Esophagus (tissue), 2 donors: ENCODE results near the gene IL1RAP. TPM values are rescaled to one million over a fixed set of nuclear protein-coding genes. Genes with fewer than 3 reads are reported as not detected.

Experiments used
- H3K27ac ChIP-seq, 2 donors: one replicate each; pipeline ENCODE4 v1.5.1; 2013; ENCODE audit warnings: low read depth in 2 of 2, mild to moderate bottlenecking in 2 of 2, inconsistent platforms in 1 of 2, low read length in 1 of 2, moderate library complexity in 1 of 2
- H3K27me3 ChIP-seq, 2 donors: one replicate each; pipeline ENCODE4 v1.6.1; 2013; ENCODE audit warnings: low read length in 2 of 2, control low read depth in 1 of 2, mild to moderate bottlenecking in 1 of 2; ENCODE audit not compliant: insufficient read depth in 2 of 2, control insufficient read depth in 1 of 2
- H3K36me3 ChIP-seq, 2 donors: one replicate each; pipeline ENCODE4 v1.6.1; 2013; ENCODE audit warnings: low read length in 1 of 2; ENCODE audit not compliant: control insufficient read depth in 2 of 2, insufficient read depth in 2 of 2
- H3K4me1 ChIP-seq, 2 donors: one replicate each; pipeline ENCODE4 v1.6.1; 2013; ENCODE audit warnings: low read length in 1 of 2; ENCODE audit not compliant: control insufficient read depth in 2 of 2, insufficient read depth in 2 of 2
- H3K4me3 ChIP-seq, 2 donors: one replicate each; pipeline ENCODE4 v1.5.1; 2013; ENCODE audit warnings: low read length in 2 of 2, mild to moderate bottlenecking in 2 of 2, low read depth in 1 of 2, moderate library complexity in 1 of 2
- H3K9me3 ChIP-seq, 2 donors: one replicate each; pipeline ENCODE4 v1.6.1; 2013; ENCODE audit warnings: mild to moderate bottlenecking in 2 of 2, low read depth in 1 of 2, low read length in 1 of 2, moderate library complexity in 1 of 2; ENCODE audit not compliant: control insufficient read depth in 2 of 2, insufficient read depth in 1 of 2
- WGBS, 2 donors: extraction: QIAGEN DNeasy Blood & Tissue Kit; methylation state at CpG; one replicate each; pipeline ENCODE4 v1.1.7; 2013; 5-methylcytosine and 5-hydroxymethylcytosine counted together
- polyA plus RNA-seq, 2 donors: library from polyadenylated mRNA; stranded (reverse); fragments of 200-250 nt; gene quantifications; one replicate each; pipeline ENCODE4 v1.2.3, GENCODE V29; 2013
- donor health status: healthy with polysubstance abuse.
- donor health status: Bipolar disorder and iron deficiency.

The IL1RAP gene
- polyA plus RNA-seq, 2 donors = 5.9 to 14.5 TPM

DNA sequence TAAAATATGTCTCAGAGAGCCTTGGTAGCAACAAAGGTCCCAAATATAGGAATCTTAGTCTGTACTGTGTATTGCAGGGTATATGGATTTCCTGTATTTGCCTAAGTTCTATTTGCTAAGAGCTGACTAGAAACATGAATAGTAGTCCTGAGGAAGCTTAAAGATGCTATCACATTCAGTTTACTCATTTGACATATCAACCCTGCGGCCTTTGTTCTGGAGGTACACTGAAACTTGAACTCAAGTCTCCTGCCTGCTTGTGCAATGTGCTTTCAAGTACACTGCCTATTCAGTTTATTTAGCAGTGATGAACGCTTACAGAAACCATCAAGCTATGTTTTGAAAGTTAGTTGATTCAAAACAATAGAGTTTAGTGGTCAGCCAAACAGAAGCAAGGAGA, 21.1 kb downstream of the IL1RAP start:
- WGBS, 2 donors = 73 to 78% methylated on average over 2 of the region's 2 CpGs
- H3K27ac ChIP-seq = peak overlapping the region in 1 of 2 donors; percentile 90
- H3K4me1 ChIP-seq = peaks cover 0 to 11% of the 10 kb centered on the region in 2 donors

DNA sequence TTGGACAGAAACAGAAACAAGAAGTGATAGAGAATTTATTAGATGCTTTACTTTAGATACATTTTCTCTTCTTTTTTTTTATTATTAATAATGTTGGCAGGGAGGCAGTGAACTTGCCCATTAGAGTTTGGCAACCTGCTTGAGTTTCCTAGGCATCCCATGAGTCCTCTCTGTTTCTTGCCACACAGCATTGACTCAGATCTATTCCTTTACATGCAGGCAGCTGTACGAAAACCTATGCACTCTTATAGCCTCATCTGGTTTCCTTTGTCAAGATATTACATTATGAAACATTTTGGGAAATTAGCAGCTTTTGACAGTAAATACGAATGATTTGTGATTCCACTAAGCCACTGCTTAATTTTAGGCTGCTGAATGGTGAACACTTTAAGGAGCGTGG, 23.3 kb downstream of the IL1RAP start:
- Histone ChIP-seq H3K27ac (no peak overlapping the region), H3K4me3 (no peak overlapping the region), H3K27me3 (no peaks in the 10 kb centered on the region), H3K4me1 (peaks cover 0 to 6% of the 10 kb centered on the region in 2 donors), H3K36me3 (no peaks in the 10 kb centered on the region), H3K9me3 (no peaks in the 10 kb centered on the region)
- WGBS, 2 donors = 71 to 75% methylated on average over 3 of the region's 3 CpGs

More for the DNA sequence above, 21.1 kb downstream of the IL1RAP start:
- Histone ChIP-seq H3K27me3 (no peaks in the 10 kb centered on the region), H3K4me3 (no peak overlapping the region), H3K36me3 (no peaks in the 10 kb centered on the region), H3K9me3 (no peaks in the 10 kb centered on the region)

DNA sequence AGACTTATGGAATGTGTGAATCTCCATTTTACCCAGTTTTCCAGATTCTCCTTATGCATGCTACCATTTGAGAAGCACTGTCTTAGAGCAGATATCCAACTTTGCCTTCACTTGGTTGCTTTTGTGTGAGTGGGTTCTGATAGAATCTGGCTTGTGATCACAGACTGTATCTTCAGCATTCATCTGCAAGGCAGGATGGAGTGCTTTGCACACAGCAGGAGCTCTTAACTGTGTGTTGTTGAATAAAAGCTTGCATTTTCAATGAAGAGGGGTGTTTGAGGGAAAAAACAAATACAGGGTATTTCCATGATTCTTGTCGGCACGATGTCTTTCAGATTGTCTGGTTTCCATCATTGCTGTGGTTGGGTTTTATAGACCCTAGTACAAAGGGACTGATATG, 24.4 kb downstream of the IL1RAP start:
- Histone ChIP-seq H3K4me3 (no peak overlapping the region), H3K36me3 (no peaks in the 10 kb centered on the region), H3K4me1 (peaks cover 0 to 2% of the 10 kb centered on the region in 2 donors), H3K27ac (no peak overlapping the region), H3K9me3 (no peaks in the 10 kb centered on the region), H3K27me3 (no peaks in the 10 kb centered on the region)
- WGBS, 2 donors = 91 to 93% methylated on average over 2 of the region's 2 CpGs

DNA sequence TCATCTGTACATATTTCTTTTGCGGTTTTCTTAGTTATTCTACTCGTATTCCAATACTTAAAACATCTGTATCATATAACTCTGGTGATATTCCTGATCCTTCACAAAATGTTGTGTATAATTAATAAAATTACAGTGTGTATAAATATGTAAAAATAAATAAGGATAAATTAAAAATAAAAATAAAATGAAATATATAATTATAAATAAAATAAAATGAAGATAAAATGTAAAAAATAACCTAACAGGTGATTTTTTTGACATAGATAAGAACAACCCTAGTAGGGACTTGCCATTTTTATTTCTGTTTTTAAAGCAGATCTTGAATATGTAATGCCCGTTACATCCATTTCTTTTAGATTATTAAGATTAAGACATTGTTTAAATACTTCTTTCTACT, 25.6 kb downstream of the IL1RAP start:
- H3K27me3 ChIP-seq = no peaks in the 10 kb centered on the region
- H3K4me3 ChIP-seq = no peak overlapping the region
- H3K4me1 ChIP-seq = peaks cover 0 to 3% of the 10 kb centered on the region in 2 donors
- no peaks in the 10 kb centered on the region for H3K9me3 ChIP-seq
- no peak overlapping the region for H3K27ac ChIP-seq
- WGBS, 2 donors = 93 to 97% methylated on average over 3 of the region's 3 CpGs
- H3K36me3 ChIP-seq = no peaks in the 10 kb centered on the region

DNA sequence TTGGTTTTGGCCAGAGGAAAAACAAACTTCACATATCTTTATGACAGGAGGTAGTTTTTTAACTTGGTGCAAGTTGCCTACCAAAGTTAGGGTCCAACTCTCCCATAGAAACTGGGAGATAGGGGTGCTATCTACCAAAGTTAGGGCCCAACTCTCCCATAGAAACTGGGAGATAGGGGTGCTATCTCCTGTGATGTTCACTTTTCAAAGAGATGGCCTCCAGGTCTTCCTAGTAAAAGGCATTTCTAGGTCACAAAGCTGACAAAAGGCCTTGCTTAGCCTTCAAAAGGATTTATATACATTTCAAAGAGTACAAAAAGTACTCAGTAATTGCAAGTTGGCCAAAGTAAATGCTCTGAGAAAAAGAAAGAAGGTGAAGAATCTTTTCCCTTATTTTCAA, 27.1 kb downstream of the IL1RAP start:
- no peak overlapping the region for H3K27ac ChIP-seq
- H3K9me3 ChIP-seq = no peaks in the 10 kb centered on the region
- no peaks in the 10 kb centered on the region for H3K27me3 ChIP-seq
- H3K4me3 ChIP-seq = no peak overlapping the region
- no peaks in the 10 kb centered on the region for H3K36me3 ChIP-seq
- H3K4me1 ChIP-seq = peaks cover 0 to 3% of the 10 kb centered on the region in 2 donors

DNA sequence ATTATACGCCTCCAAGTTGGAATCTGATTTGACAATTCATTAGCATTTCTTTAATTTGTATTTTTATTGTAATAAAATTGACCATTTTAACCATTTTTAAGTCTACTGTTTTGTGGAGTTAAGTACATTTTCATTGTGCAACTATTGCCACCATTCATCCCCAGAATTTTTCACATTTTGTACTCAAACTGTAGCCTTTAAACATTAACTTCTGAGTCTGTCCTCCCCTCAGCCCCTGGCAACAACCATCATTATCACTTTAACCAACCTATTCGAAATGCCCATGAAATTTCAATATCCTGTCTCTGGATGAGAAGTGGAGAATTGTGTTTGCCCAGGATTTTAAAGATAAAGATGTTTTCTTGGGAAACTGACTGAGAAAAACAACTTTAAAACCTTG, 27.7 kb downstream of the IL1RAP start:
- Histone ChIP-seq H3K9me3 (no peaks in the 10 kb centered on the region), H3K4me1 (peaks cover 0 to 3% of the 10 kb centered on the region in 2 donors), H3K4me3 (no peak overlapping the region), H3K27me3 (no peaks in the 10 kb centered on the region), H3K36me3 (no peaks in the 10 kb centered on the region), H3K27ac (no peak overlapping the region)
- WGBS, 2 donors = 89 to 90% methylated on average over 2 of the region's 2 CpGs

DNA sequence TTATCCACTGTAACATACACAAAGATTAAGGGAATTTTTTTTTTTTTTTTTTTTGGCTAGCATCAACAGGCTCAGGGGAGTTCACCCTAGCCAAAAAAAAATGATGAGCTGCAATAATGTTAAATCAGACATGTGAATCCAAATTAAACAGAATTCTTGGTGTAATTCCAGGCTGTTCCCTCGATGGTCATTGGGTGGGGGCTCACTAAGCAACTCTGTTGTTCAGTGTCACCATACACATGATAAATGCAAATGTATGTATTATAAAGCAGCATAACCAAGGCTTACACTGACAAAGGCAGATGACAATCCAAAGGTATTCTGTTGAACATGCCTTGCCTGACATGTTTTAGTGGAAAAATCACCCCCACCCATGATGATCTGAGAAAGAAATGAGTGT, 29.0 kb downstream of the IL1RAP start:
- WGBS, 2 donors = 22 to 51% methylated on average over 1 of the region's 1 CpG

DNA sequence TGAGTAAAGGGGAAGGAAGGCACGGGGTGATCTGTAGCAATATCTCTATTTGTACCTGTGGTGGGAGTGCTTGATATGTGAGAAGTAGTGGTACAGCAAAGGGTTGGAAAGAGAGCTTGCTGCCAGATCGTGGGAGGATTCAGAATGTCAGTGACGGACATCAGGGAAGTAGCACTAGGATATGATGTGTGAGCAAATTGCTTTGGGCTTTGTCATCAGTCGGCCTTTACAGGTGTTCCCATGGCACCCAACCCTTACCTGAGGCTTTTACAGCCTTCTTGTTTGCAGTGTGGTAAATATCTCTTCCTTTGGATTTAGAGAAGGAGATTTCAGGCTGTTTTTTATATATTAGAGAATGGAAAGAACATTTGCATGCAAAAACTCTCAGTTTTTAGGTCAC, 29.8 kb downstream of the IL1RAP start:
- peak overlapping the region; percentile 2 to 55 for H3K27ac ChIP-seq
- H3K27me3 ChIP-seq = no peaks in the 10 kb centered on the region
- no peaks in the 10 kb centered on the region for H3K9me3 ChIP-seq
- no peaks in the 10 kb centered on the region for H3K36me3 ChIP-seq
- peaks cover 0 to 3% of the 10 kb centered on the region in 2 donors for H3K4me1 ChIP-seq
- H3K4me3 ChIP-seq = no peak overlapping the region
- 59 to 72% methylated on average over 4 of the region's 4 CpGs for WGBS, 2 donors

More for the DNA sequence above, 29.0 kb downstream of the IL1RAP start:
- no peak overlapping the region for H3K4me3 ChIP-seq
- H3K36me3 ChIP-seq = no peaks in the 10 kb centered on the region
- H3K27me3 ChIP-seq = no peaks in the 10 kb centered on the region
- H3K9me3 ChIP-seq = no peaks in the 10 kb centered on the region
- no peak overlapping the region for H3K27ac ChIP-seq
- H3K4me1 ChIP-seq = peaks cover 0 to 3% of the 10 kb centered on the region in 2 donors

DNA sequence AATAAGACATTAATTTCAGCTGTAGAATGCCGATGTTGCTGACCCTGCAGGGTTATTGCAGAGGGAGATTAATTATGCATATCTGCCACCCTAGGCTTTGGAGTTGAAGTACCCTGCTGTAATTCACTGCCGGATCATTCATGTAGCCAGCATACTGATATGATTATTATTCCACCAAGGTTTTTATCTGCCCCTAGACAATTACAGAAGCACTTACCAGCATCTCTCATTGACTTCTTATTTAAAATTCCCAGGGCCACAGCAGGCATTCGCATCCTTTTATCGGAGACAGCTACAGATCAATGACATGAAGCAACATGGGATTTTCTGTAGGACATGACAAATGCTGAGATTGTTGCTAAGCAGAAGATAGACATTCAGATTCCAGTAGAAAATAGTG, 31.3 kb downstream of the IL1RAP start:
- H3K4me1 ChIP-seq = peaks cover 0 to 3% of the 10 kb centered on the region in 2 donors
- H3K27ac ChIP-seq = no peak overlapping the region
- H3K9me3 ChIP-seq = peaks cover 0 to 3% of the 10 kb centered on the region in 2 donors
- H3K27me3 ChIP-seq = no peaks in the 10 kb centered on the region
- H3K36me3 ChIP-seq = peaks cover 0 to 1% of the 10 kb centered on the region in 2 donors
- WGBS, 2 donors = 89% methylated on average over 4 of the region's 4 CpGs
- no peak overlapping the region for H3K4me3 ChIP-seq

DNA sequence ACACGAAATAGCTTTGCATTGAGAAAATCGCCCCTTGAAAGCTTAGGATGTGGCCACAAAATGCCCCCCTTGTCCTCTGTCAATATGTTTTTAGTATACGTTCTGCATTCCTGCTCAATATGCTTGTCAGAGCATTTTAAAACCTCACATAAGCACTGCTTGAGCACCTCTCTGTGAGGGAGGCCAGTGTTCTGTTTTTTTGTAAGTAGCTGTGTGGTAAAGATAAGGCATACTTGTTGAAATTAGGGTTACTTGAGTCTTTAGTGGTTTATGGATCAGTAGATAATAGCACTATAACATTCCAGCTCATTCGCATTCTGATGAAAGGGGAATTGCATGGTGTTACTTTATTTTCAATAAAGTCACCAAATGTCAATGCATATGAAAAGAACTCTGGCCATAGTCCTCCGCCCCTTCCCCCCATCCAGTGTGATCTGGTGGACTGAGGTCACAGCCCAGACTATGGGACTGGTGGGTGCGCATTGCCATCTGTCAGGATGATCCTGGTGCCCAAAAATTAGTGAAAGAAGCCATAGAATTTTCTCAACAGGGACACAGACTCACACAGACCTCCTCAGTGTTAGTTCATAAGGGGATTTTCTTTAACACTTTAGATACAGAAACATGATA, 33.1 kb downstream of the IL1RAP start:
- Histone ChIP-seq H3K4me1 (peaks cover 0 to 3% of the 10 kb centered on the region in 2 donors), H3K9me3 (peaks cover 0 to 3% of the 10 kb centered on the region in 2 donors), H3K27ac (no peak overlapping the region), H3K27me3 (no peaks in the 10 kb centered on the region), H3K36me3 (peaks cover 0 to 1% of the 10 kb centered on the region in 2 donors), H3K4me3 (no peak overlapping the region)
- 90 to 91% methylated on average over 6 of the region's 6 CpGs for WGBS, 2 donors
